GM21717 (cell line): ENCODE results near the gene CLCN6.
A peak's percentile ranks its signal among the peaks of the same experiment; 100 is the strongest.

Experiments
- ATAC-seq: cut with Tn5 transposase; IDR thresholded peaks from one replicate; pipeline ENCODE4 v1.9.1; 2021; ENCODE audit warnings: mild to moderate bottlenecking, moderate library complexity; ENCODE audit not compliant: unreplicated experiment

The CLCN6 gene

GRCh38 chr1:11805422-11806306, at the start of gene CLCN6, which contains the start of gene MTHFR:
CLCN6 (plus strand) TSS chr1:11806191; CDS start chr1:11806263, 72 bp downstream.
MTHFR (minus strand) TSS chr1:11805964; CDS start chr1:11803116, 2,848 bp downstream.
- ATAC-seq, result peak; percentile 74

GRCh38 chr1:11757047-11757446, 48.9 kb upstream of the CLCN6 start:
- no peak for ATAC-seq

DNA sequence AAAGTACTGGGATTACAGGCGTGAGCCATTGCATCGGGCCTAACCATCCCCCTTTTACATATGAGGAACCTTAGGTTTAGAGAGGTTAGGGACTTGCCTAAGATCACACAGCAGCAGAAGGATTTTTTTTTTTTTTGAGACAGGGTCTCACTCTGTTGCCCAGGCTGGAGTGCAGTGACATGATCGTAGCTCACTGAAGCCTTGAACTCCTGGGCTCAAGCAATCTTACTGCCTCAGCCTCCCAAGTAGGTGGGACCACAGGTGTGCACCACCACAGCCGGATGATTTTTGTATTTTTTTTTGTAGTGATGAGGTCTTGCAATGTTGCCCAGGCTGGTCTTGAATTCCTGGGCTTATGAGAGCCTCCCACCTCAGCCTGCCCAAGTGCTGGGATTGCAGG, 46.2 kb upstream of the CLCN6 start:
- no peak for ATAC-seq

DNA sequence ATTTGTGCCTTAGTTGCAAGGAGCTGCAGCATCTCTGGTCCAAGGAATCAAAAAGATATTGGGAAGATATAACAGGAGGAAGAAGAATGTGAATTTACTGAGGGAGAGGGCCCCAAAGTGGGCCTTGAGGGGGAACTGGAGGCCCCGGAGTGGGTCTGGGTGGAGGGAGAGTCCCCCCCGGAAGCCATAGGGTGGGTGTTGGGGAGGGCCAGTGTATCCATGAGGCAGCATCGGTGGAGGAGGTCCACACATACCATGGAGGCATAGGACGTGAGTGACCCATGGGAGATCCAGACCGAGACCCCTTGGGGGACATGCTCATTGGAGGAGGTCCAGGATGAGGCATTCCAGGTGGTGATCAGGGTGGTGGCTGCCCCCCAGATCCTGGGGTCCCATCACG, 44.7 kb upstream of the CLCN6 start:
- no peak for ATAC-seq

DNA sequence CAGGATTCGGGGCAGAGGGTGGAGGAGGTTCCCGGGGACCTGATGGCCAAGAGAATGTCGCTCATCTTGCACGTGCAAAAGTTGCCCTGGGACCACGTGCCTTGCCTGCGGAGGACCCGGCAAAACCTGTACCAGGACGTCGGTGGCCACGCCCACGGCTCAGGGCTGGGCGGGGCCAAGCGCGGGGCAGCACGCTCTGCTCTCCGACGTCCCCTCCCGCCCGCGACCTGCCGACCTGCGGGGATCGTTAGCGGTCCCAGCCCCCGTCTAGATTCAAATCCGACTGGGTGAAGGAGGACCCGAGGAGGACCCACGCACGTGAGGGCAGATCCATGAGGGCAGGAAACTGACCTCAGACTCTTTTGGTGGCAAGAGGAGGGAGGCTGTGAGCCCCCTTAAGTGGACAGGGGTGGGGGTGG, 44.0 kb upstream of the CLCN6 start, which contains the start of gene C1orf167:
Gene C1orf167 (plus strand): TSS at position 206 of the 419 bp plus-strand sequence. CDS start 2,208 bp downstream, outside the sequence.
- no peak for ATAC-seq

GRCh38 chr1:11764115-11764514, 41.9 kb upstream of the CLCN6 start:
- no peak for ATAC-seq

DNA sequence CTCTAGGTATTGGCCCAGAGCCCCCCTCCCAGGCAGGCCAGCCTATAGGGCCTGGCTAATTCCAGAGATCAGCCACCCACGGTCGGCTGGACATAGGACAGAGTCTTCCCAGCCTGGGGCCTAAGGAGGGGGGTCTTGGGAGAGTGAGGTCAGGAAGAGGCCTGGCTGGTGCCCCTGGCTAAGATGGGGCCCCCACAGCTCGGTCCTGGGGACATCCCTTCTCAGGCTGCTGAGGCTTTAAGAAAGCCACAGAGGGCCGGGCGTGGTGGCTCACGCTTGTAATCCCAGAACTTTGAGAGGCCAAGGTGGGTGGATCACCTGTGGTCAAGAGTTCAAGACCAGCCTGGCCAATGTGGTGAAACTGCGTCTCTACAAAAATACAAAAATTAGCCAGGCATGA, 41.5 kb upstream of the CLCN6 start:
- no peak for ATAC-seq

DNA sequence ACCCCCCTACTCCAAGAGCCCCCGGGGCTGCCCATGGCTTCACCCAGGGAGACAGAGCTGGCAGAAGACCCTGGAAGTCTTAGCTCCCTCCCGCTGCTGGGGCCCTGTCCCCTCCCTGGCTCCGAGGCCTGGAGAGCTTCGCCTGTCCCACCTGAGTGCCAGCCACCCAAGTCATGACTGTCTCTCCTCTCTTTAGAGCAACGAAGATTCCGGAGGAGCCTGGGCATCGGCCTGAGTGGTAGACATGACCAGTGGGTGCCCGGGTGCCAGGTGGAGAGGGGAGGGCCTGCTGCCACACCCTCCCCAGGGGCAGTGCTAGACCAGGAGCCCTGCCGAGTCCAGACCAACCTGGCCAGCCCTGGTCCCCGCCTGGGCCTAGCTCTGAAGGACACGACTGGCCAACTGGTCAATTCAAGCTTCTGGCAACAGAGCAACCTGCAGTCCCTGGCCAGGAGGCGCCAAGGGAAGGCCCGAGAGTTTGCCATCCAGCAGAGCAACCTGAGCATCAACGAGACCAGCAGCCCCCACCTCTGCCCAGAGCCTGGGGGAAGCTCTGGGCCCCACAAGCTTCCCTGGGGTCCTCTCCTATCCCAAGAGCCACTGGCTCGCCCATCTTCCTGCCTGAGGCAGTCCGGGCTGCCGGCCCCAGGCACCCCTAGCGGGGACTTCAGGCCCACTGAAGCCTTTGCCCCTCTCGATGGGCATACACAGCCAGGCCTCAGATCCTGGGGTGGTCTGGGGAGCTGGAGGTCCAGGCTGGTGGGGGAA, 40.1 kb upstream of the CLCN6 start:
- ATAC-seq, result no peak

DNA sequence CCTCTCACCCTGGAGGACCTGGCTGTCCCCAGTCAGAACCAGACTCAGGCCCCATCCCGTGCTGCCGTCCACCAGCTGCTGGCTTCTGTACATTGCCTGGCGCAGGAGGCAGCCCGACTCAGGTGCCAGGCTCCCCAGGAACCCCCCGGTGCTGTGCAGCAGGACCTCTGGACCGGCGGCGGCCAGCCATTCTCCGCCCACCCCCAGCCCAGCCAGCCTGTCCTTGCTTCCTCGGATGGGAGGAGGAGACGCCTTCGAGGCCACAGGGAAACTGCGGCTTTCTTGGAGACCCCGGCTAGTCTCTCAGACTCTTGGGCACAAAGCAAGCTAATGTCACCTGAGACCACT, 39.6 kb upstream of the CLCN6 start:
- no peak for ATAC-seq

DNA sequence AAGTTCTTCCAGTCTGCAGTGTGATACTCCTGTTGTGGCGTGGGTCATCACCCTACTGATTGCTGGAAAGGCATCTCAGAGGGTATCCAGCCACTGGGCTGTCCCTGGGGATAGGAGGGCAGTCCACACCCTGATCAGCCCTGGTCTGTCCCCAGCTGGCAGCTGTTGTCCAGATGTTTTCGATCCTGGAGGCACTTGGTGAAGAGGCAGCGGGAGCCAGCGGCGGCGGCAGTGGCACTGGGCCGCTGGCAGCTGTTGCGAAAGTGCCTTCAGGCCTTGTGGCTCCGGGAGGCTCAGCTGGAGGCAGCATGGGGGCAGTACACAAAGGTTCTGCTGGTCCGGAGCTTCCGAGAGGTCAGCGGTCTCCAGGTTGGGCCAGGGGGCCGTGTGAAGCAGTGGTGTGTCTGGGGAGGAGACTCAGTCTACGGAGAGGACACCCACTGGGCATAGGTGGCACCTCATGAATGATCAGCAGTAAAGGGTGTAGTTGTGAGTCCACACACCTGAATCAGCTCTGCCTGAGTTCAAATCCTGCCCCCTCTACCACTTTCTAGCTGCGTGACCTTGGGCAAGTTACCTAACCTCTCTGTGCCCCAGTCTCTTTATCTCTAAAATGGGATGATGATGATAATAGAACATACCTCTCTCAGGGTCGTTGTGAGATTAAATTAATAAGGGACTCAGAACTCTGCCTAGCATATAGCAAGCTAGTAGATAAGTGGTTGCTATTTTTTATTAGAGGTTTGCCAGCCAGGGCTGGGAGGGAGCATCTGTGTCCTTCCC, 37.9 kb upstream of the CLCN6 start:
- no peak for ATAC-seq

- no peak for ATAC-seq
Observed at GRCh38 chr1:11768821-11769220, 37.2 kb upstream of the CLCN6 start.

- ATAC-seq, result no peak
Observed at GRCh38 chr1:11769274-11769673, 36.7 kb upstream of the CLCN6 start.

DNA sequence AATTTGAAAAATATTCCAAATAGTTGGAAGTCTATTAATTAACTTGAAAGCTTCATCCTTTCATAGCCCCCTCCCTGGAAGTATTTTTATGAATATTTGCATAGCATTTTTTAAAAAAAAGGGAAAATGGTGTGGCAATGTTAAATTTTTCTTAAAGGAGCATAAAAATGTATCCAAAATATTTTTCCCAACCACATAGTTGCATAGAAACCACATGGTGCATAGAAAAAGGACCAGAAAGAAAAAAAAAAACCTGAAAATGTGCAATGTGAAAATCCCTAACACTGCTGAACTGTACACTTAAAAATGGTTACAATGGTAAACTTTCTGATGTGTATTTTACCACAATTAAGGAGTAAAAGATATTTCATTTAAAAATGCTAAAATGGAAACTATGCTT, 36.0 kb upstream of the CLCN6 start:
- ATAC-seq, result no peak

DNA sequence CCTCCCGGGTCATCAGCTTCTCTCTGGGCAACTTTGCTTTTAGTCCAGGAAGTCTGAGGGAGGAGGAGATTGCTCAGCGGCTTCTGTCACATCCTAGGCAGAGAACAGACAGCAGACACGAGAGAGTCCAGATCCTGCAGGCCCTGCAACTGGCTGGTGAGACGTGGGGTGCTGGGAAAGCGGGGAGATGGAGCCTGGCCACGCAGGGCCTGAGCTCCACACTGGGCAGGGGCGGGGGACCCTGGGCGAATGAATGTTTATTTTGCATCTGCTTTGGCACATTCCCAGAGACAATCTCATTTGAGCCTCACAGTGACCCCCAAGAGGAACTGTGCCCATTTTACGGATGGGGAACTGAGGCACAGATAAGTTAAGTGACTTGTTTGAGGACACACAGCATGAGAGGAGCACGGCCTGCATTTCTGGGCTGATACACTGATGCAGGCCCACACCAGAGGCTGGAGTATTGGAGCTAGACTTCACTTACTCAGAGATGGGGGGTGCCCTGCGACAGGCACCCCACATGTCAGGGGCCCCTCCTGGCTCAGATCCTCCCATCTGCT, 34.4 kb upstream of the CLCN6 start:
- ATAC-seq, result no peak

DNA sequence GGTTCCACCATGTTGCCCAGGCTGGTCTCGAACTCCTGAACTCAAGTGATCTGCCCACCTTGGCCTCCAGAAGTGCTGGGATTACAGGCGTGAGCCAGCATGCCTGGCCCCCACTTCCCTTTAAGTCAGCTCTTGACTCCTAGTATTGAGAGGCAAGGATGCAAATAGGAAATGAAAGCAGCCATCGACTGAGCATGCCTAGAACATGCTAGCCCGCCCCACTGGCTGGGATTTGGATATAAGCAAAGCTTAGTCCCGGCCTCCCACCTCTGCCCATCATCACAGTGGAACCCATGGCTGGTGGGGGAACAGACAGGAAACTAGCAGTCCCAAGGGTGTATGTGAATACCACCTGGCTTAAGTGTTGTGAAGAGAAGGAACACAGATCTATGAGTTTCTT, 33.5 kb upstream of the CLCN6 start:
- ATAC-seq, result no peak

GRCh38 chr1:11774753-11775152, 31.2 kb upstream of the CLCN6 start:
- no peak for ATAC-seq

- no peak for ATAC-seq
Observed at GRCh38 chr1:11777658-11778322, 28.2 kb upstream of the CLCN6 start.

- ATAC-seq, result no peak
Observed at GRCh38 chr1:11778336-11778735, 27.7 kb upstream of the CLCN6 start.

- ATAC-seq, result no peak
Observed at GRCh38 chr1:11778844-11779623, 27.0 kb upstream of the CLCN6 start.
